ENCODE measurements around the gene NHERF1.

Gene NHERF1

DNA sequence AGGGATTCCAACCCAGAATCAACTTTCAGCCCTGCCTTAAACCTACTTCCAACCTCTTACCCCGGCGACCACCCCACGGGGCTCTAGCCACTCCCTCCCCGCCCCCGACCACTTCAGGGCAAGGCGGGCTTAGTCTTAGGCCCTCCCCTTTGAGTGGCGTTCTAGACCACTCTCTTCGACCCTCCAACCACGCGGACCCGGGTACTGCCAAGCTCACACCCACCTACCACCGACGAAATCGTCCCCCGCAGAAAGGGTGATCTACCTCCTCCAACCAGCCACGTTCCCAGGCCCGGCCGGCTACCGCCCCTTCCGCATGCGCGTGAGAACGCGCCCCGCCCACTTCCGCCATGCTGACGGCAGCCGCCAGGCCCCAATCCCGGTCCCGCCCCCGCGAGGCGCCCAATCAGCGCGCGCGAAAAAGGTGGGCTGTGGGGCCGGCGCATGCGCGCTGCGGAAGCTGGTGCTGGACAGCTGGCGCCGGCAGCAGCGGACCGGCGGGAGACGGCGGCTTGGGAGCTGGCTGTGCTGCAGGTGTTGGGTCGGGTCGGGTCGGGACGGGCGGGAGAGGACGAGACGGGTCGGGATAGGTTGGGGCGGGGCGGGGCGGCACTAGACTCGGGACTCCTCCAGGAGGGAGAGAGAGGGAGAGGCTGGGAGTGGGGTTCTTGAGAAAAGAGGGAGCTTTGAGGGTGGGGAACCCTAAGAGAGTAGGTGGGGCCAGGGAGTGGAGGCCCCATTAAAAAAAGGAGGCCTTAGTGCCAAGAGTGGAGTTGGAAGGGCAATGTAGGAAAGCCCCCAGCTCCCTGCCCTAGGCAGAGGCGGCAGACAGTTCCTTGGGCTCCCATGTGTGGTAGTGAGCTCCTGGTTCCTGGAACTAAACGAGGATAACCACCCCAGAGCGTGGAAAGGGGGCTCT is 27.9 kb downstream of the NHERF1 start, which contains the start of gene NAT9 (continued):
- peak; percentile 97 for TF ChIP-seq EGR2 (tag by site-specific recombination; IDR thresholded peaks at IDR 0.05; ENCODE audit: low read depth)
- TF ChIP-seq ZFP37 (tag by site-specific recombination; IDR thresholded peaks at IDR 0.05) = no peak
- TF ChIP-seq, protein P1, sequence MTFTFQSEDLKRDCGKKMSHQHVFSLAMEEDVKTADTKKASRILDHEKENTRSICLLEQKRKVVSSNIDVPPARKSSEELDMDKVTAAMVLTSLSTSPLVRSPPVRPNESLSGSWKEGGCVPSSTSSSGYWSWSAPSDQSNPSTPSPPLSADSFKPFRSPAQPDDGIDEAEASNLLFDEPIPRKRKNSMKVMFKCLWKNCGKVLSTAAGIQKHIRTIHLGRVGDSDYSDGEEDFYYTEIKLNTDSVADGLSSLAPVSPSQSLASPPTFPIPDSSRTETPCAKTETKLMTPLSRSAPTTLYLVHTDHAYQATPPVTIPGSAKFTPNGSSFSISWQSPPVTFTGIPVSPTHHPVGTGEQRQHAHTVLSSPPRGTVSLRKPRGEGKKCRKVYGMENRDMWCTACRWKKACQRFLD (tag by site-specific recombination; IDR thresholded peaks at IDR 0.05) = peak; percentile 76; the same call in 1 of the 2 replicates
- TF ChIP-seq ZNF792 (tag by site-specific recombination; IDR thresholded peaks at IDR 0.05) = no peak
- TF ChIP-seq ZBTB48 (tag by site-specific recombination; IDR thresholded peaks at IDR 0.05) = 0 out of 2 replicates have a peak, but pooled peaks have one; percentile 23
- TF ChIP-seq ZNF37A (tag by site-specific recombination; IDR thresholded peaks at IDR 0.05) = no peak
- no peak for TF ChIP-seq ZNF311 (tag by site-specific recombination; IDR thresholded peaks at IDR 0.05; ENCODE audit: borderline replicate concordance)
- TF ChIP-seq, protein P2, sequence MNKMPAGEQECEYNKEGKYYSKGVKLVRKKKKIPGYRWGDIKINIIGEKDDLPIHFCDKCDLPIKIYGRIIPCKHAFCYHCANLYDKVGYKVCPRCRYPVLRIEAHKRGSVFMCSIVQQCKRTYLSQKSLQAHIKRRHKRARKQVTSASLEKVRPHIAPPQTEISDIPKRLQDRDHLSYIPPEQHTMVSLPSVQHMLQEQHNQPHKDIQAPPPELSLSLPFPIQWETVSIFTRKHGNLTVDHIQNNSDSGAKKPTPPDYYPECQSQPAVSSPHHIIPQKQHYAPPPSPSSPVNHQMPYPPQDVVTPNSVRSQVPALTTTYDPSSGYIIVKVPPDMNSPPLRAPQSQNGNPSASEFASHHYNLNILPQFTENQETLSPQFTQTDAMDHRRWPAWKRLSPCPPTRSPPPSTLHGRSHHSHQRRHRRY (tag by site-specific recombination; IDR thresholded peaks at IDR 0.05) = no peak
- TF ChIP-seq, protein P3, sequence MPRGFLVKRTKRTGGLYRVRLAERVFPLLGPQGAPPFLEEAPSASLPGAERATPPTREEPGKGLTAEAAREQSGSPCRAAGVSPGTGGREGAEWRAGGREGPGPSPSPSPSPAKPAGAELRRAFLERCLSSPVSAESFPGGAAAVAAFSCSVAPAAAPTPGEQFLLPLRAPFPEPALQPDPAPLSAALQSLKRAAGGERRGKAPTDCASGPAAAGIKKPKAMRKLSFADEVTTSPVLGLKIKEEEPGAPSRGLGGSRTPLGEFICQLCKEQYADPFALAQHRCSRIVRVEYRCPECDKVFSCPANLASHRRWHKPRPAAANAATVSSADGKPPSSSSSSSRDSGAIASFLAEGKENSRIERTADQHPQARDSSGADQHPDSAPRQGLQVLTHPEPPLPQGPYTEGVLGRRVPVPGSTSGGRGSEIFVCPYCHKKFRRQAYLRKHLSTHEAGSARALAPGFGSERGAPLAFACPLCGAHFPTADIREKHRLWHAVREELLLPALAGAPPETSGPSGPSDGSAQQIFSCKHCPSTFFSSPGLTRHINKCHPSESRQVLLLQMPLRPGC (tag by site-specific recombination; IDR thresholded peaks at IDR 0.05) = no peak
- TF ChIP-seq ZBTB1 (tag by site-specific recombination; IDR thresholded peaks at IDR 0.05) = no peak
- TF ChIP-seq ZNF561 (tag by site-specific recombination; IDR thresholded peaks at IDR 0.05; ENCODE audit: borderline replicate concordance) = peak; percentile 96
- TF ChIP-seq ZNF501 (tag by site-specific recombination; IDR thresholded peaks at IDR 0.05) = peak; percentile 62; the same call in 1 of the 2 replicates
- no peak for TF ChIP-seq MEIS1 (CRISPR knock-in tag; IDR thresholded peaks at IDR 0.05; ENCODE audit: borderline replicate concordance)
- no peak for TF ChIP-seq ZBTB8A (tag by site-specific recombination; IDR thresholded peaks at IDR 0.05)
- TF ChIP-seq HOXC10 (CRISPR knock-in tag; IDR thresholded peaks at IDR 0.05) = no peak
- no peak for TF ChIP-seq ZNF777 (tag by site-specific recombination; IDR thresholded peaks at IDR 0.05; ENCODE audit: borderline replicate concordance)
- no peak for TF ChIP-seq ZNF555 (tag by site-specific recombination; conservative IDR thresholded peaks at IDR 0.05)
- no peak for TF ChIP-seq ZNF140 (tag by site-specific recombination; IDR thresholded peaks at IDR 0.05)
- no peak for TF ChIP-seq OSR2 (tag by site-specific recombination; IDR thresholded peaks at IDR 0.05)
- TF ChIP-seq ZNF157 (tag by site-specific recombination; IDR thresholded peaks at IDR 0.05) = no peak
- no peak for TF ChIP-seq BCL11A (tag by site-specific recombination; IDR thresholded peaks at IDR 0.05; ENCODE audit: low read depth)
- no peak for TF ChIP-seq ZNF660 (tag by site-specific recombination; IDR thresholded peaks at IDR 0.05)
- TF ChIP-seq ZNF391 (tag by site-specific recombination; IDR thresholded peaks at IDR 0.05; ENCODE audit: borderline replicate concordance, low read depth) = 0 out of 2 replicates have a peak, but pooled peaks have one; percentile 32
- TF ChIP-seq ZNF530 (tag by site-specific recombination; IDR thresholded peaks at IDR 0.05; ENCODE audit: low read depth) = no peak
- peak; percentile 99 for TF ChIP-seq KLF9 (tag by site-specific recombination; IDR thresholded peaks at IDR 0.05; ENCODE audit: low read depth)
- 0 out of 2 replicates have a peak, but pooled peaks have one; percentile 25 for TF ChIP-seq ZNF146 (tag by site-specific recombination; IDR thresholded peaks at IDR 0.05)
- no peak for TF ChIP-seq ZNF121 (tag by site-specific recombination; IDR thresholded peaks at IDR 0.05)
- 0 out of 2 replicates have a peak, but pooled peaks have one; percentile 62 for TF ChIP-seq KLF7 (tag by site-specific recombination; IDR thresholded peaks at IDR 0.05; ENCODE audit: borderline replicate concordance)
- TF ChIP-seq SETDB1 (IDR thresholded peaks at IDR 0.05; ENCODE audit: insufficient read length, low read length) = no peak
- no peak for TF ChIP-seq ZNF221 (tag by site-specific recombination; IDR thresholded peaks at IDR 0.05; ENCODE audit: borderline replicate concordance)
- TF ChIP-seq SCRT1 (tag by site-specific recombination; IDR thresholded peaks at IDR 0.05; ENCODE audit: borderline replicate concordance) = no peak
- TF ChIP-seq ZNF621 (tag by site-specific recombination; IDR thresholded peaks at IDR 0.05) = no peak
- TF ChIP-seq GLIS1 (tag by site-specific recombination; IDR thresholded peaks at IDR 0.05) = peak; percentile 75
- TF ChIP-seq ZSCAN23 (tag by site-specific recombination; IDR thresholded peaks at IDR 0.05) = no peak
- TF ChIP-seq ZSCAN16 (tag by site-specific recombination; IDR thresholded peaks at IDR 0.05) = no peak
- no peak for TF ChIP-seq ZNF274 (IDR thresholded peaks at IDR 0.05; ENCODE audit: low read length)
- no peak for TF ChIP-seq ZNF274 (tag by site-specific recombination; IDR thresholded peaks at IDR 0.05; ENCODE audit: borderline replicate concordance)
